A673 (cell line): ENCODE measurements around the gene MAP3K5.

Experiments used
- CTCF ChIP-seq: fragments of 300-800, 200-600 bp; sonication (generic); conservative IDR thresholded peaks from 2 replicates; pipeline ENCODE4 v1.5.1; 2017; ENCODE audit warnings: low read depth, mild to moderate bottlenecking, antibody characterized with exemption, low read length, moderate library complexity, mixed read lengths
- EZH2 ChIP-seq: fragments of 200-600 bp; sonication (generic); IDR thresholded peaks from 2 replicates; pipeline ENCODE4 v1.6.1; 2017; ENCODE audit warnings: borderline replicate concordance, low read depth, mild to moderate bottlenecking, mixed read lengths, antibody characterized with exemption, low read length; ENCODE audit not compliant: poor library complexity, severe bottlenecking

DNA sequence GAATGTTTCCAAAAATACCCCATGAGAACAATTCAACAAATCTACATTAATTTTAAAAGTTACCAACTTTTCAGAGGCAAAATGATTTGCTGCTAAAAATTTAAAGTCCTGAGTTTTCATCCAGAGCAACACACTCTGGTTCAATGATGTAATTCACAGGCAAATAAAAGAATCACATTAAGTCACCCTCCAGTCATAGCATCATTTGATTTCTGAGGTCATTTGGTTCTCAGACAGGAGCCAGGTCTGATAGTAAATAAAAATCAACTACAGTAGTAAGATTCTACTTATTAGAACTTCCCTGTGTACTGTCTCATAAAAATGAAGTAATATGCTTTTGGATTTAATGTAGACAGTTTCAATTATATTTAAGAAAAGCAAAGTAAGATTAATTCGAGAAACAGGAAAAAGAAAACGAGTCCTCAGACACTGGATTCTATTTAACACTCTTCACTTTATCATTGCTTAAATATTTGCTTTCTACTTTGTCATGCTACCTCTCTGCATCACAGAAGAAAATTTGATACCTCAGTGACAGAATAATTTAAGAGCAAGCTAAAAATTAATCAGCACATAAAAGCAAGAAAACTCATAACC lies 267.8 kb downstream of the MAP3K5 start:
- TF ChIP-seq CTCF, result no peak
- TF ChIP-seq EZH2, result no peak
